Measurements from ENCODE around the gene TAS2R20. TPM values are rescaled to one million over a fixed set of nuclear protein-coding genes. Genes with fewer than 3 reads are reported as not detected.

The TAS2R20 gene
- polyA plus RNA-seq, 4 donors, result 0.15 to 1.8 TPM; not detected in 2

GRCh38 chr12:10982244-10982643 lies 15.9 kb downstream of the TAS2R20 start:
- H3K27me3 ChIP-seq (ENCODE audit: control insufficient read depth in 3 of 3, insufficient read depth in 3 of 3, low read length in 3 of 3), result no peaks in the 10 kb centered on the region

GRCh38 chr12:10974965-10975364 lies 23.1 kb downstream of the TAS2R20 start:
- no peaks in the 10 kb centered on the region for H3K27me3 ChIP-seq (ENCODE audit: control insufficient read depth in 3 of 3, insufficient read depth in 3 of 3, low read length in 3 of 3)
- no peak for FAIRE-seq
- no peak overlapping the region for H3K27ac ChIP-seq (ENCODE audit: low read depth in 1 of 3, low read length in 2 of 3)
- 88 to 96% (median 95%) methylated on average over 3 of the region's 3 CpGs for WGBS, 3 donors
- DNase-seq, result no peak
- H3K9me3 ChIP-seq (ENCODE audit: control insufficient read depth in 2 of 2, insufficient read depth in 1 of 2, low read depth in 1 of 2, low read length in 1 of 2), result no peaks in the 10 kb centered on the region
- H3K4me1 ChIP-seq (ENCODE audit: control insufficient read depth in 3 of 3, insufficient read depth in 2 of 3, low read depth in 1 of 3, low read length in 2 of 3), result no peaks in the 10 kb centered on the region
- no peaks in the 10 kb centered on the region for H3K36me3 ChIP-seq (ENCODE audit: control insufficient read depth in 3 of 3, insufficient read depth in 2 of 3, low read depth in 1 of 3, low read length in 3 of 3)
- H3K4me3 ChIP-seq (ENCODE audit: low read depth in 1 of 3, low read length in 3 of 3), result no peak overlapping the region

More at GRCh38 chr12:10982244-10982643, 15.9 kb downstream of the TAS2R20 start:
- Histone ChIP-seq H3K4me3 (ENCODE audit: low read depth in 1 of 3, low read length in 3 of 3) (no peak overlapping the region), H3K9me3 (ENCODE audit: control insufficient read depth in 2 of 2, insufficient read depth in 1 of 2, low read depth in 1 of 2, low read length in 1 of 2) (no peaks in the 10 kb centered on the region), H3K4me1 (ENCODE audit: control insufficient read depth in 3 of 3, insufficient read depth in 2 of 3, low read depth in 1 of 3, low read length in 2 of 3) (no peaks in the 10 kb centered on the region), H3K27ac (ENCODE audit: low read depth in 1 of 3, low read length in 2 of 3) (no peak overlapping the region), H3K36me3 (ENCODE audit: control insufficient read depth in 3 of 3, insufficient read depth in 2 of 3, low read depth in 1 of 3, low read length in 3 of 3) (no peaks in the 10 kb centered on the region)
- DNase-seq, result peak in 1 of 2 donors; percentile 35
- WGBS, 3 donors, result 74 to 85% (median 79%) methylated on average over 5 of the region's 5 CpGs
- no peak for FAIRE-seq

- Histone ChIP-seq H3K4me3 (ENCODE audit: low read depth in 1 of 3, low read length in 3 of 3) (no peak overlapping the region), H3K9me3 (ENCODE audit: control insufficient read depth in 2 of 2, insufficient read depth in 1 of 2, low read depth in 1 of 2, low read length in 1 of 2) (no peaks in the 10 kb centered on the region), H3K36me3 (ENCODE audit: control insufficient read depth in 3 of 3, insufficient read depth in 2 of 3, low read depth in 1 of 3, low read length in 3 of 3) (peaks cover 0 to 5% (median 0%) of the 10 kb centered on the region in 3 donors), H3K4me1 (ENCODE audit: control insufficient read depth in 3 of 3, insufficient read depth in 2 of 3, low read depth in 1 of 3, low read length in 2 of 3) (no peaks in the 10 kb centered on the region), H3K27ac (ENCODE audit: low read depth in 1 of 3, low read length in 2 of 3) (no peak overlapping the region), H3K27me3 (ENCODE audit: control insufficient read depth in 3 of 3, insufficient read depth in 3 of 3, low read length in 3 of 3) (no peaks in the 10 kb centered on the region)
- 76 to 86% (median 84%) methylated on average over 15 of the region's 15 CpGs for WGBS, 3 donors
- FAIRE-seq (no peak), DNase-seq (peak in 1 of 2 donors; percentile 22)
Observed at GRCh38 chr12:10968765-10969456, 29.2 kb downstream of the TAS2R20 start.

- H3K4me1 ChIP-seq (ENCODE audit: control insufficient read depth in 3 of 3, insufficient read depth in 2 of 3, low read depth in 1 of 3, low read length in 2 of 3), result no peaks in the 10 kb centered on the region
- no peak overlapping the region for H3K27ac ChIP-seq (ENCODE audit: low read depth in 1 of 3, low read length in 2 of 3)
- H3K36me3 ChIP-seq (ENCODE audit: control insufficient read depth in 3 of 3, insufficient read depth in 2 of 3, low read depth in 1 of 3, low read length in 3 of 3), result peaks cover 0 to 5% (median 0%) of the 10 kb centered on the region in 3 donors
- FAIRE-seq (no peak), DNase-seq (no peak)
- no peaks in the 10 kb centered on the region for H3K27me3 ChIP-seq (ENCODE audit: control insufficient read depth in 3 of 3, insufficient read depth in 3 of 3, low read length in 3 of 3)
- 59 to 74% (median 73%) methylated on average over 2 of the region's 2 CpGs for WGBS, 3 donors
- H3K9me3 ChIP-seq (ENCODE audit: control insufficient read depth in 2 of 2, insufficient read depth in 1 of 2, low read depth in 1 of 2, low read length in 1 of 2), result no peaks in the 10 kb centered on the region
- no peak overlapping the region for H3K4me3 ChIP-seq (ENCODE audit: low read depth in 1 of 3, low read length in 3 of 3)
Observed at GRCh38 chr12:10967409-10967808, 30.7 kb downstream of the TAS2R20 start.

- H3K27me3 ChIP-seq (ENCODE audit: control insufficient read depth in 3 of 3, insufficient read depth in 3 of 3, low read length in 3 of 3), result no peaks in the 10 kb centered on the region
- no peak overlapping the region for H3K4me3 ChIP-seq (ENCODE audit: low read depth in 1 of 3, low read length in 3 of 3)
- DNase-seq, result no peak
- no peak overlapping the region for H3K27ac ChIP-seq (ENCODE audit: low read depth in 1 of 3, low read length in 2 of 3)
- H3K4me1 ChIP-seq (ENCODE audit: control insufficient read depth in 3 of 3, insufficient read depth in 2 of 3, low read depth in 1 of 3, low read length in 2 of 3), result no peaks in the 10 kb centered on the region
- H3K36me3 ChIP-seq (ENCODE audit: control insufficient read depth in 3 of 3, insufficient read depth in 2 of 3, low read depth in 1 of 3, low read length in 3 of 3), result peaks cover 0 to 10% (median 0%) of the 10 kb centered on the region in 3 donors
- FAIRE-seq, result no peak
- no peaks in the 10 kb centered on the region for H3K9me3 ChIP-seq (ENCODE audit: control insufficient read depth in 2 of 2, insufficient read depth in 1 of 2, low read depth in 1 of 2, low read length in 1 of 2)
Observed at GRCh38 chr12:10966314-10966713, 31.8 kb downstream of the TAS2R20 start.

- H3K4me3 ChIP-seq (ENCODE audit: low read depth in 1 of 3, low read length in 3 of 3), result no peak overlapping the region
- no peak for DNase-seq
- no peak overlapping the region for H3K27ac ChIP-seq (ENCODE audit: low read depth in 1 of 3, low read length in 2 of 3)
- H3K36me3 ChIP-seq (ENCODE audit: control insufficient read depth in 3 of 3, insufficient read depth in 2 of 3, low read depth in 1 of 3, low read length in 3 of 3), result peaks cover 0 to 10% (median 0%) of the 10 kb centered on the region in 3 donors
- no peak for FAIRE-seq
- no peaks in the 10 kb centered on the region for H3K9me3 ChIP-seq (ENCODE audit: control insufficient read depth in 2 of 2, insufficient read depth in 1 of 2, low read depth in 1 of 2, low read length in 1 of 2)
- H3K4me1 ChIP-seq (ENCODE audit: control insufficient read depth in 3 of 3, insufficient read depth in 2 of 3, low read depth in 1 of 3, low read length in 2 of 3), result no peaks in the 10 kb centered on the region
- H3K27me3 ChIP-seq (ENCODE audit: control insufficient read depth in 3 of 3, insufficient read depth in 3 of 3, low read length in 3 of 3), result no peaks in the 10 kb centered on the region
- WGBS, 3 donors, result 94 to 100% (median 100%) methylated on average over 1 of the region's 1 CpG
Observed at GRCh38 chr12:10965476-10965875, 32.6 kb downstream of the TAS2R20 start.

GRCh38 chr12:10960211-10960610 lies 37.9 kb downstream of the TAS2R20 start:
- no peak for FAIRE-seq

GRCh38 chr12:10959804-10960203 lies 38.3 kb downstream of the TAS2R20 start:
- H3K27me3 ChIP-seq (ENCODE audit: control insufficient read depth in 3 of 3, insufficient read depth in 3 of 3, low read length in 3 of 3), result no peaks in the 10 kb centered on the region
- WGBS, 3 donors, result 94 to 98% (median 97%) methylated on average over 2 of the region's 2 CpGs
- H3K36me3 ChIP-seq (ENCODE audit: control insufficient read depth in 3 of 3, insufficient read depth in 2 of 3, low read depth in 1 of 3, low read length in 3 of 3), result peaks cover 0 to 6% (median 0%) of the 10 kb centered on the region in 3 donors
- peak in 1 of 2 donors; percentile 13 for DNase-seq
- no peak overlapping the region for H3K4me3 ChIP-seq (ENCODE audit: low read depth in 1 of 3, low read length in 3 of 3)
- no peak for FAIRE-seq
- H3K27ac ChIP-seq (ENCODE audit: low read depth in 1 of 3, low read length in 2 of 3), result no peak overlapping the region
- H3K4me1 ChIP-seq (ENCODE audit: control insufficient read depth in 3 of 3, insufficient read depth in 2 of 3, low read depth in 1 of 3, low read length in 2 of 3), result no peaks in the 10 kb centered on the region
- H3K9me3 ChIP-seq (ENCODE audit: control insufficient read depth in 2 of 2, insufficient read depth in 1 of 2, low read depth in 1 of 2, low read length in 1 of 2), result no peaks in the 10 kb centered on the region

More at GRCh38 chr12:10960211-10960610, 37.9 kb downstream of the TAS2R20 start:
- Histone ChIP-seq H3K36me3 (ENCODE audit: control insufficient read depth in 3 of 3, insufficient read depth in 2 of 3, low read depth in 1 of 3, low read length in 3 of 3) (peaks cover 0 to 6% (median 0%) of the 10 kb centered on the region in 3 donors), H3K27ac (ENCODE audit: low read depth in 1 of 3, low read length in 2 of 3) (no peak overlapping the region), H3K9me3 (ENCODE audit: control insufficient read depth in 2 of 2, insufficient read depth in 1 of 2, low read depth in 1 of 2, low read length in 1 of 2) (no peaks in the 10 kb centered on the region), H3K27me3 (ENCODE audit: control insufficient read depth in 3 of 3, insufficient read depth in 3 of 3, low read length in 3 of 3) (no peaks in the 10 kb centered on the region), H3K4me1 (ENCODE audit: control insufficient read depth in 3 of 3, insufficient read depth in 2 of 3, low read depth in 1 of 3, low read length in 2 of 3) (no peaks in the 10 kb centered on the region), H3K4me3 (ENCODE audit: low read depth in 1 of 3, low read length in 3 of 3) (no peak overlapping the region)
- 59 to 74% (median 60%) methylated on average over 4 of the region's 4 CpGs for WGBS, 3 donors
- no peak for DNase-seq

GRCh38 chr12:10957741-10958140 lies 40.4 kb downstream of the TAS2R20 start:
- no peak overlapping the region for H3K27ac ChIP-seq (ENCODE audit: low read depth in 1 of 3, low read length in 2 of 3)
- H3K36me3 ChIP-seq (ENCODE audit: control insufficient read depth in 3 of 3, insufficient read depth in 2 of 3, low read depth in 1 of 3, low read length in 3 of 3), result peaks cover 0 to 6% (median 0%) of the 10 kb centered on the region in 3 donors
- no peak overlapping the region for H3K4me3 ChIP-seq (ENCODE audit: low read depth in 1 of 3, low read length in 3 of 3)
- DNase-seq (no peak), FAIRE-seq (no peak)
- no peaks in the 10 kb centered on the region for H3K27me3 ChIP-seq (ENCODE audit: control insufficient read depth in 3 of 3, insufficient read depth in 3 of 3, low read length in 3 of 3)
- no peaks in the 10 kb centered on the region for H3K4me1 ChIP-seq (ENCODE audit: control insufficient read depth in 3 of 3, insufficient read depth in 2 of 3, low read depth in 1 of 3, low read length in 2 of 3)
- no peaks in the 10 kb centered on the region for H3K9me3 ChIP-seq (ENCODE audit: control insufficient read depth in 2 of 2, insufficient read depth in 1 of 2, low read depth in 1 of 2, low read length in 1 of 2)

All from small intestine (tissue), 7 donors.